Smooth muscle cell (in vitro differentiated cells): Measurements from ENCODE around the gene DNAJC25. TPM values are rescaled to one million over a fixed set of nuclear protein-coding genes. Genes with fewer than 3 reads are reported as not detected.

Source experiments
- DNase-seq: peaks from one replicate; lab custom pipeline; 2025; ENCODE audit not compliant: unreplicated experiment; lab: John Stamatoyannopoulos, UW
- H2AFZ ChIP-seq: fragments of 200-600 bp; sonication (generic); 2 replicates; pipeline ENCODE4 v1.6.0; 2016; ENCODE audit warnings: antibody characterized with exemption, low read depth, mild to moderate bottlenecking
- H3F3A ChIP-seq: fragments of 200-600 bp; sonication (generic); 2 replicates; pipeline ENCODE4 v1.6.0; 2017; ENCODE audit warnings: antibody characterized with exemption, low read depth
- H3K27ac ChIP-seq: fragments of 200-600 bp; sonication (generic); 2 replicates; pipeline ENCODE4 v1.5.1; 2016; ENCODE audit warnings: low read depth, mild to moderate bottlenecking
- H3K27me3 ChIP-seq: fragments of 200-600 bp; sonication (generic); 2 replicates; pipeline ENCODE4 v1.6.1; 2016; ENCODE audit warnings: low read depth, mild to moderate bottlenecking
- H3K36me3 ChIP-seq: fragments of 200-600 bp; sonication (generic); 2 replicates; pipeline ENCODE4 v1.5.1; 2016; ENCODE audit warnings: low read depth
- H3K4me1 ChIP-seq: fragments of 200-600 bp; sonication (generic); 2 replicates; pipeline ENCODE4 v1.5.1; 2016; ENCODE audit warnings: low read depth
- H3K4me2 ChIP-seq: fragments of 200-600 bp; sonication (generic); 2 replicates; pipeline ENCODE4 v1.6.0; 2016; ENCODE audit warnings: mild to moderate bottlenecking
- H3K4me3 ChIP-seq: fragments of 200-600 bp; sonication (generic); 2 replicates; pipeline ENCODE4 v1.5.1; 2016; ENCODE audit warnings: mild to moderate bottlenecking
- H3K79me2 ChIP-seq: fragments of 200-600 bp; sonication (generic); 2 replicates; pipeline ENCODE4 v1.6.0; 2016; ENCODE audit warnings: low read depth, mild to moderate bottlenecking
- H3K9ac ChIP-seq: fragments of 200-600 bp; sonication (generic); 2 replicates; pipeline ENCODE4 v1.6.0; 2016; ENCODE audit warnings: low read depth
- H3K9me3 ChIP-seq: fragments of 200-600 bp; sonication (generic); replicated peaks from 2 replicates; pipeline ENCODE4 v1.5.1; 2016; ENCODE audit warnings: low read depth
- H4K20me1 ChIP-seq: fragments of 200-600 bp; sonication (generic); 2 replicates; pipeline ENCODE4 v1.6.0; 2016; ENCODE audit warnings: low read depth
- WGBS: methylation state at CpG from one replicate; pipeline ENCODE4 v1.1.7; 2016; ENCODE audit warnings: low lambda C conversion rate; 5-methylcytosine and 5-hydroxymethylcytosine counted together
- polyA plus RNA-seq: library from polyadenylated mRNA; unstranded; fragments of >200 nt; fragmentation: Nextera tagmentation; extraction: Ambion mirVana; gene quantifications from 2 replicates; pipeline ENCODE4 v1.2.1, GENCODE V29; 2016
- total RNA-seq: library from RNA; depleted of rRNA; stranded (reverse); fragments of >200 nt; gene quantifications from 2 replicates; pipeline ENCODE4 v1.2.3, GENCODE V29; 2014
- TF ChIP-seq, protein P1 (sequence below): fragments of 200-600 bp; sonication (generic); IDR thresholded peaks from 2 replicates; pipeline ENCODE4 v1.5.1; 2017; ENCODE audit warnings: borderline replicate concordance, mild to moderate bottlenecking, antibody characterized with exemption; ENCODE audit not compliant: insufficient read depth, poor library complexity, severe bottlenecking

Gene DNAJC25
- total and polyA plus RNA-seq, 2 experiments from 2014 or later = 13.1 to 17.4 TPM

DNA sequence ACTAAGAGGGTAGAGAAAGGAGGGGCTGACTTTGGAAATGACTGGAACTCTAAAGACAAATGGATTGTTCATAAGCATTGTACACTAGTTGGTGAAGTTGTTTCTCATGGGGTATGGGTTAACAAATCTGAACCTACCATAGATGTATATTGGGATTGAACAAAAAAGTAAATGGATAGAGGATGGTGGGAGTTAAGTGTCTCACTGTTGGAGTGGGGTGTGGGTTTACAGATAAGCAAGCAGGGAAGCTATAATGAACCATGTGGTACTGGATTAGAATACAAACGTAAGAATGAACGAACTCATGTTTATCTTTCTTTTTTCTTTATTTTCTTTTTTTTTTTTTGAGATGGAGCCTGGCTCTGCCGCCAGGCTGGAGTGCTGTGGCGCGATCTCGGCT lies 48.1 kb downstream of the DNAJC25 start:
- no peaks in the 10 kb centered on the region for H4K20me1 ChIP-seq
- no peaks in the 10 kb centered on the region for H3K79me2 ChIP-seq
- no peaks in the 10 kb centered on the region for H3K36me3 ChIP-seq
- no peak overlapping the region for H3K9ac ChIP-seq
- no peak overlapping the region for H2AFZ ChIP-seq
- H3K27ac ChIP-seq = no peak overlapping the region
- no peak overlapping the region for H3K4me3 ChIP-seq
- no peak for DNase-seq
- no peak overlapping the region for H3K4me2 ChIP-seq
- TF ChIP-seq, protein P1, sequence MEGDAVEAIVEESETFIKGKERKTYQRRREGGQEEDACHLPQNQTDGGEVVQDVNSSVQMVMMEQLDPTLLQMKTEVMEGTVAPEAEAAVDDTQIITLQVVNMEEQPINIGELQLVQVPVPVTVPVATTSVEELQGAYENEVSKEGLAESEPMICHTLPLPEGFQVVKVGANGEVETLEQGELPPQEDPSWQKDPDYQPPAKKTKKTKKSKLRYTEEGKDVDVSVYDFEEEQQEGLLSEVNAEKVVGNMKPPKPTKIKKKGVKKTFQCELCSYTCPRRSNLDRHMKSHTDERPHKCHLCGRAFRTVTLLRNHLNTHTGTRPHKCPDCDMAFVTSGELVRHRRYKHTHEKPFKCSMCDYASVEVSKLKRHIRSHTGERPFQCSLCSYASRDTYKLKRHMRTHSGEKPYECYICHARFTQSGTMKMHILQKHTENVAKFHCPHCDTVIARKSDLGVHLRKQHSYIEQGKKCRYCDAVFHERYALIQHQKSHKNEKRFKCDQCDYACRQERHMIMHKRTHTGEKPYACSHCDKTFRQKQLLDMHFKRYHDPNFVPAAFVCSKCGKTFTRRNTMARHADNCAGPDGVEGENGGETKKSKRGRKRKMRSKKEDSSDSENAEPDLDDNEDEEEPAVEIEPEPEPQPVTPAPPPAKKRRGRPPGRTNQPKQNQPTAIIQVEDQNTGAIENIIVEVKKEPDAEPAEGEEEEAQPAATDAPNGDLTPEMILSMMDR = no peak
- H3K27me3 ChIP-seq = no peaks in the 10 kb centered on the region
- no peaks in the 10 kb centered on the region for H3F3A ChIP-seq
- H3K9me3 ChIP-seq = no peaks in the 10 kb centered on the region
- H3K4me1 ChIP-seq = no peaks in the 10 kb centered on the region
- 97% methylated on average over 6 of the region's 6 CpGs for WGBS

DNA sequence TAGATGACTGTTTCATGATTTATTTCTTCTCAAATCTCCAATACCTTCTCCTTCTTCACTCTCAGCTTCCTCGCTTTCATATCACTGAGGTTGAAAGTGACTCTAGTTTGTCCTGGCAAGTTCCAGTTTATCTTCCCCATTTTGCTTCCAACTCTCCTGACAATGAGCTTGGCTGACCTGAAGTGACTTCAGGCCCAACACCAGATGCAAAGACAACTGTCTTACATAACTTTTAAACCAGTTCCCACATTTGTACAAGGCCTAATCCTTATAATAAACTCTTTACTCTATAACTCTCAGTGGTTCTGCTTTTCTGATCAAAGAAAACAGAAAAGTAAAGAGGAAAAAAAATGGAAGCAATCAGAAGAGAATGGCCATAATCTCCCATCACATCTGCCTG lies 52.3 kb downstream of the DNAJC25 start:
- DNase-seq = no peak
- no peaks in the 10 kb centered on the region for H3K9me3 ChIP-seq
- H3K79me2 ChIP-seq = no peaks in the 10 kb centered on the region
- no peaks in the 10 kb centered on the region for H3F3A ChIP-seq
- H2AFZ ChIP-seq = no peak overlapping the region
- no peaks in the 10 kb centered on the region for H3K36me3 ChIP-seq
- H3K27ac ChIP-seq = no peak overlapping the region
- WGBS = 100% methylated on average over 1 of the region's 1 CpG
- no peaks in the 10 kb centered on the region for H4K20me1 ChIP-seq
- H3K4me3 ChIP-seq = no peak overlapping the region
- no peak overlapping the region for H3K4me2 ChIP-seq
- no peaks in the 10 kb centered on the region for H3K27me3 ChIP-seq
- H3K9ac ChIP-seq = no peak overlapping the region
- no peaks in the 10 kb centered on the region for H3K4me1 ChIP-seq
- TF ChIP-seq, protein P1 = no peak

DNA sequence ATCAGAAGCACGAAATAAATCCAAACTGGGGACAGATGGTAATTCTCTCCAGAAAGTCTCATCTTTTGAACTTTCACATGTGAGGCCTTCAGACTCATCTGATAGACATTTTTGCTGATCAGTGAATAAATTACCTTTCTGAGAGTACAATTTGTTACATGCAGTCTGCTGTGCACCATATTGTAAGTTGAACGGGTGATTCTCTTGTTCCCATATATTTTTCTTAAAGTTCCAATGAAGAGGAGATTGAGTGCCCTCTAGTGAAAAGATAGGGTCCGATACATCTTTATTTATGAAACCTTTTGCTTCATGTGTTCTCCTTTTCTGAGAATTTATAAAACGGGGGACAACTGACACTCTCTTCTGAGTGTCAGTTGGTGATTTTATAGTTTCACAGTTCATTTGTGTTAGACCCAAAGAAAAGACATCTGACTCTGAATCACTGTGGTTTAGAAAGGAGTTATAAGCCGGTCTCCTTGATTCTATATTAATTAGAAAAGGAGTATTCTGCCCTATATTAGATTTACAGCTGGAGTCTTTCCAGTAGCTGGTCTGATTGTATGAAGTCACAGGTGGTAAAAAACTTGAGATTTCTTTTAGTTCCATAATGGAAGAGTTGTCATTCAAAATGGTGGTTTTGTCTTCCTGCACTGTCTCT lies 60.7 kb downstream of the DNAJC25 start:
- Histone ChIP-seq H3F3A (no peaks in the 10 kb centered on the region), H4K20me1 (no peaks in the 10 kb centered on the region), H2AFZ (no peak overlapping the region), H3K9ac (no peak overlapping the region), H3K36me3 (no peaks in the 10 kb centered on the region), H3K4me3 (no peak overlapping the region), H3K27ac (no peak overlapping the region), H3K4me1 (peaks cover 8% of the 10 kb centered on the region), H3K9me3 (no peaks in the 10 kb centered on the region), H3K4me2 (no peak overlapping the region), H3K79me2 (no peaks in the 10 kb centered on the region), H3K27me3 (no peaks in the 10 kb centered on the region)
- DNase-seq = no peak
- TF ChIP-seq, protein P1 = peak; percentile 22
- 71% methylated on average over 5 of the region's 5 CpGs for WGBS

DNA sequence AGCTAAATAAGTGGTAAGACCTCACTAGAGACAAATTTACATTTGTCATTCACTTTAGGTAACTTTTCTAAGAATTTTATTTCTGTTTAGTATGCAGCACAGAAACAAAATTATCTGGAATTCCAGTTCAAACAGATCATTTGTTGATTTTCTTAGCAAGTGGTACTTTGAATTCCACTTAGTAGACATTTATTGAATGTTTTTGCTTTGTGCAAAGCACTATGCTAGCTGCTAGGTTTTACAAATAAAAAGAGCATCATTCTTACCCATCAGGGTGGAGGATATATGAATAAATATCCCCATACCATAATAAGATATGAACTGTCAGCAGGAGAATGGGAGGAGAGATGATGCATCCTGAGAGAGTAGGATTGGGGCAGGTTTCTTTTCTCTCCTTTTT lies 65.7 kb downstream of the DNAJC25 start:
- H3K4me1 ChIP-seq = no peaks in the 10 kb centered on the region
- H3F3A ChIP-seq = no peaks in the 10 kb centered on the region
- H3K4me3 ChIP-seq = no peak overlapping the region
- H3K9me3 ChIP-seq = no peaks in the 10 kb centered on the region
- no peak overlapping the region for H3K9ac ChIP-seq
- DNase-seq = no peak
- no peaks in the 10 kb centered on the region for H4K20me1 ChIP-seq
- H3K27me3 ChIP-seq = no peaks in the 10 kb centered on the region
- no peaks in the 10 kb centered on the region for H3K36me3 ChIP-seq
- no peak overlapping the region for H3K27ac ChIP-seq
- no peak overlapping the region for H2AFZ ChIP-seq
- H3K4me2 ChIP-seq = no peak overlapping the region
- no peaks in the 10 kb centered on the region for H3K79me2 ChIP-seq
- TF ChIP-seq, protein P1 = no peak
